Neuron (in vitro differentiated cells): ENCODE results near the gene SCIMP.

Source experiments
- H2AFZ ChIP-seq: one replicate; pipeline ENCODE4 v1.6.1; 2013; ENCODE audit warnings: low read depth, mild to moderate bottlenecking, inconsistent platforms, low read length, moderate library complexity
- H3K27me3 ChIP-seq: one replicate; pipeline ENCODE4 v1.6.1; 2013; ENCODE audit warnings: low read length; ENCODE audit not compliant: insufficient read depth
- H3K36me3 ChIP-seq: one replicate; pipeline ENCODE4 v1.6.1; 2013; ENCODE audit warnings: low read length; ENCODE audit not compliant: insufficient read depth
- H3K4me1 ChIP-seq: one replicate; pipeline ENCODE4 v1.6.1; 2013; ENCODE audit warnings: low read length; ENCODE audit not compliant: insufficient read depth
- H3K4me3 ChIP-seq: 2 replicates; pipeline ENCODE4 v1.5.1; 2013; ENCODE audit warnings: mild to moderate bottlenecking, low read length, moderate library complexity
- H3K9me3 ChIP-seq: one replicate; pipeline ENCODE4 v1.6.1; 2013; ENCODE audit warnings: low read length

The SCIMP gene

DNA sequence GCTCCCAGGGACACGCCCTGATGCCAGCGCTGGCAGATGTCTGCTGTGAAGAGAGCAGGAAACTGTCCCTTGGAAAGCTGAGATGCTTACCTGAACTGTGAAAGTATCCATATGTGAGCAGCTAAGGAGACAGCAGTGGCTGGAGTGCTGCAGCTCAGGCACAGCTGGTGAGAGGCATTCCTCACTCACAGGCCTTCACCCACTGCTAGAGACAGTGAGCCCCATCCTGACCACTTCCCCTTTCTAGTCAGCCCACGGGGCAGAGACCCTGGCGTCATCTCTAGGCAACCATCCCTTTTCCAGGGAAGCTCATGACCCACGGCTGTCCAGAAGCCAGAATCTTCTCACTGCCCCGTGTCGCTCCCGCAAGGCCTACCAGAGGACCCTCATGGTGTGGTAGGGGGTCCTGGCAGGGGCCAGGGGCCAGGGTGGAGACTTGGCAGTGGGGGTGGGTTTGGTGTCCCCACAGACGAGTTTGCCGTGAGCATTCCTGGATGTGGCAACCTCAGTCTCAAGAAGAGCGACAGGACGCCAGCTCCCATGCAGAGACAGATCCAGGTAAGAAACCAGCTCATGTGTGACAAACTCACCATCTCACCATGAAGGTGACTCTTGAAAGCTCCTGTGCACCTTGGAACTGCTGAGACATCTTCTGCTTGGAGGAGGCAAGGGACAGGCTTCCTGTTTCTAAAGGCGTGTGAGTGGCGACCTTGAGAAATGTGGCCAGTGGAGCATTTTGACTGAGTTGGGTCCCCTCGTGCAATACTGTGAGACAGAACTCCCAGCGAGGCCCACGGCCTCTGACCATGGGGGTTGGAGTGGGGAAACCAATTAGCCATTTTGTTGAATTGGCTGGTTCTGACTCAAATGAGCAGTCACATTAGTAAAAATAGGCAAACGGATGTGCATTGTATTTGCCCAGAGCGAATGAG, at the start of gene SCIMP:
Gene SCIMP, minus strand, starts transcription at position 216 of the 932 bp plus-strand sequence. Its CDS starts 105 bp downstream, at position 111.
- Histone ChIP-seq H3K27me3 (no peaks in the 10 kb centered on the region), H3K4me1 (no peaks in the 10 kb centered on the region), H3K36me3 (no peaks in the 10 kb centered on the region), H3K9me3 (no peaks in the 10 kb centered on the region), H2AFZ (no peak within 1 kb of the TSS), H3K4me3 (no peak within 1 kb of the TSS)

DNA sequence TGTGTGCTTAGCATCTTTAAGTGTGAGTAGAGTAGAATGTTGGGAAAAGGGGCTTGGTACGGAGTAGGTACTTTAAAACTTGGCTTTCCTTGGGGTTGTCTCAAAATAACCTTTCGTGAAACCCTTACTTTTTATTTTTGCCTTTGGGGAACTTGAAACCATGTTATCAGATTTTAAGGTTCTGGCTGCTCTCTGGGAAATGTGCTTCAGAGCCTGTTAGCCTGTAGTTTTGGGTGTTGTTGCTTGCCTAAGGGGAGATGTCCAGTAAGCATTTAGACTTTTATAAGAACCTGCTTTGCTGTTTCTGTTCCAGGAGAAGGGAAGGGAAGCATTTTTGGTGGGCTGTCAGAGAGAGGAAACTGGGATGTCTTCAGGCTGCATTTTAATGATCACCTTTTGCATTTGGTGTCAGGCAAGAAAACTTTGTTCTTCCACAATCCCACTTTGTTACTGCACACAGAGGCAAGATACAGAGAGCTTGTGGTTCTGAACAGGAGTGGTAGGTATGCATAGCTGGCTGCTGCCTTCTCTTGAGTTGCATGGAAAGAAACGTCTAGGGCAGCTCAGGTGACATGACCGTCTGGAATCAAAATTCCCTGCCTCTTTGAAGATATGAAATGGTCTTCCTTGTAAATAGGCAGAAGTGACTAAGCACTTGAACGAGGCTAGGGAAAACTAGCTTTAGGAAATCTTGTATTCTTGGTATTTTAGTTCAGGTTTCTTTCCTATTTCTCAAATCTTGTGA, 49.1 kb upstream of the SCIMP start:
- H3K4me3 ChIP-seq = peak overlapping the region; percentile 92
- H3K36me3 ChIP-seq = no peaks in the 10 kb centered on the region
- no peaks in the 10 kb centered on the region for H3K27me3 ChIP-seq
- H2AFZ ChIP-seq = no peak overlapping the region
- no peaks in the 10 kb centered on the region for H3K9me3 ChIP-seq
- peaks cover 9% of the 10 kb centered on the region for H3K4me1 ChIP-seq

DNA sequence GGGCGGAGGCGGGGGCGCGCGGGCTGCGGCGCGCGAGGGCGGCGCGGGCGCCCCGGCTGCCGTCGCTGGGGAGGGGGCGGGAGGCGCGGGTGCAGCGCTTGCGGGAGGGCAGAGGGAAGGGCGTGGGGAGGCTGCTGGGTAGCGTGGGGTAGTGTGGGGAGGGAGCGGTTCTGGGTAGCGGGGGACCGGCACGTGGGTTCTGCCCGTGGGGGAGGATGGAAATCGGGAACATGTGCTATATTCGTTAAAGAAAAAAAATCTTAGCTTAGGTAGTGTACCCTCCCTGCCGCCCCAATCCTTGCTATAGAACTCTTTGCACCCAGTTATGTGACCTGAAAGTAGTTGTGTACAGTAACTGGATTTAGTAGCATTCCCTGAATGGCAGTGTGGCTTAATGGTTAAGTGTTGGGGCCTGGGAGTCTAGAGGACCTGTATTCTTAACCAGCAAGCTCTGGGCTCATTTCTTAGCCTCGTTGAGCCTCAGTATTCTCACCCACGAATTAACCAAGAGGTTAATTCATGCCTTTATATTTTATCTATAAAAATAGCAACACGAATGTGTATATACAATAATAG, 48.1 kb upstream of the SCIMP start:
- H3K36me3 ChIP-seq = no peaks in the 10 kb centered on the region
- H3K4me1 ChIP-seq = peaks cover 9% of the 10 kb centered on the region
- H3K9me3 ChIP-seq = no peaks in the 10 kb centered on the region
- peak overlapping the region; percentile 92 for H3K4me3 ChIP-seq
- H2AFZ ChIP-seq = no peak overlapping the region
- H3K27me3 ChIP-seq = no peaks in the 10 kb centered on the region

DNA sequence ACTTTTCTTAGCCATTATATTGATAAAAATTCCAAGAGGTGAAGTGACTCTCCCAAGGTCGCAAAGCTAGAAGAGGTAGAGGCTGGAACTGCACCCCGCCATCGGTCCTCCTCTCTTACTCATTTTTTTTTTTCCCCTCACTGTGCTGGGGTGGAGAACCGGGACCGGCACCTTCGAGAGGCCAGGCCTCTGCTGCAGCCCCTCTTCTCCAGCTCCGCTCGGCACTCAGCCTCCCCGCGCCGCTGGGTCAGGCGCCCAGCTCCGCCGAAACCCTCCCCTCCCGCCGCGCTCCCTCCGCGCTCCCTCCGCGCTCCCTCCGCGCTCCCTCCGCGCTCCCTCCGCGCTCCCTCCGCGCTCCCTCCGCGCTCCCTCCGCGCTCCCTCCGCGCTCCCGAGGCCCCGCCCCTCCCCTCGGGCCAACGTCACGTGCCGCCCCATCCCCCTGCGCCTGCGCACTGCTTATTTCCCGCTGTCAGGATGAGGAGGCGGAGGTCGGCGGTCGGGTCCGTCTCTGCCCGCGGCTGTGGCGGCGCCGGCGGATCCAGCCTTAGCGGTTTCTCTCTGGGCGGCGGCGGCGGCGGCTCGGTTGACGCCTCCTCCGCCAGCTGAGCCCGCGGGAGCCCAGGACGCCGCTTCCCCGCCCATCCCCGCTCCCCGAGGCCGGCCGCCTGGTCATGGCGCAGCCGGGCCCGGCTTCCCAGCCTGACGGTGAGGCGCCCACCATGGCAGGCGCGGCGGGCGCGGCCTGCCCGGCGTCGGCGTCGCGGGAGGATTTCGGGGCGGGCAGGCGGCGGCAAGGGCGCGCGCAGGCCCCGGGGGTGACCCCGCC, 47.4 kb upstream of the SCIMP start, which contains the start of gene RABEP1:
Gene RABEP1, plus strand, starts transcription at position 471 of the 828 bp plus-strand sequence. Its CDS starts 203 bp downstream, at position 674.
- H3K27me3 ChIP-seq = no peaks in the 10 kb centered on the region
- peak within 1 kb of the TSS; percentile 92 for H3K4me3 ChIP-seq
- peak within 1 kb of the TSS; percentile 52 for H2AFZ ChIP-seq
- no peaks in the 10 kb centered on the region for H3K36me3 ChIP-seq
- H3K4me1 ChIP-seq = peaks cover 9% of the 10 kb centered on the region
- H3K9me3 ChIP-seq = no peaks in the 10 kb centered on the region

DNA sequence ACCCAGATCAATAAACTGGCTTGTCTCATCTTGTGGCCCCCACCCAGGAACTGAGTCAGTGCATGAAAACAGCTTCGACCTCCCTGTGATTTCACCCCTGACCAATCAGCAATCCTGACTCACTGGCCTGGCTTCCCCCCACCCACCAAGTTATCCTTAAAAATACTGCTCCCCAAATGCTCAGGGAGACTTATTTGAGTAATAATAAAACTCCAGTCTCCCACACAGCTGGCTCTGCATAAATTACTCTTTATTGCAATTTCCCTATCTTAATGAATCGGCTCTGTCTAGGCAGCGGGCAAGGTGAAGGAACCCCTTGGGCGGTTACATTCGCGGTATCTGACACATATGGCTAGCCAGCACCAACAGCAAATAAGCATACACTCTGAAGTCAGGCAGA, 37.7 kb upstream of the SCIMP start:
- H3K27me3 ChIP-seq = no peaks in the 10 kb centered on the region
- H3K4me3 ChIP-seq = no peak overlapping the region
- no peaks in the 10 kb centered on the region for H3K4me1 ChIP-seq
- H2AFZ ChIP-seq = no peak overlapping the region
- no peaks in the 10 kb centered on the region for H3K36me3 ChIP-seq
- H3K9me3 ChIP-seq = no peaks in the 10 kb centered on the region

DNA sequence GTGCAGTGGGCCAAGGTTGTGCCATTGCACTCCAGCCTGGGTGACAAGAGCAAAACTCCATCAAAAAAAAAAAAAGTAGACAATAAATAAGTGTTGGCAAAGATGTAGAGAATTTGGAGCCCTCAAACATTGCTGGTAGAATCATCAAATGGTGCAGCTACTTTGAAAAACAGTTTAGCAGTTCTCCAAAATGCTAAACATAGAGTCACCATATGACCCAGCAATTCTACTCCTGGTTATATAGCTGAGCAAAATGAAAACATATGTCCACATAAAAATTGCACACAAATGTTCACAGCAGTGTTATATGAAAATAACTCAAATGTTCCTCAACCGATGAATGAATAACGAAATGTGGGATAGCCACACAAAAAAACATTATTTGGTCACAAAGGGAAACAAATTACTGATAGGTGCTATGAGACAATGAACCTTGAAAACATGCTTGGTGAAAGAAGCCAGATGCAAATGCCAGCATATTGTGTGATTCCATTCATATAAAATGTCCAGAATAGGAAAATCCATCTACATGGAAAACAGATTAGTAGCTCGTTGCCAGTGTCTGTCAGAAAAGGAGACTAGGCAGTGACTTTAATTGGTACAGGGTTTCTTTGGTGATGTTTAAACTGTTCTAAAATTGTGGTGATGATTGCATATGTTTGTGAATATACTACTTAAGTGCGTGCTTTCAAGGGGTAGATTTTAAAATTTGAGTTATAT, 34.7 kb upstream of the SCIMP start:
- H2AFZ ChIP-seq = no peak overlapping the region
- no peaks in the 10 kb centered on the region for H3K27me3 ChIP-seq
- no peaks in the 10 kb centered on the region for H3K4me1 ChIP-seq
- H3K4me3 ChIP-seq = no peak overlapping the region
- H3K9me3 ChIP-seq = no peaks in the 10 kb centered on the region
- H3K36me3 ChIP-seq = no peaks in the 10 kb centered on the region

DNA sequence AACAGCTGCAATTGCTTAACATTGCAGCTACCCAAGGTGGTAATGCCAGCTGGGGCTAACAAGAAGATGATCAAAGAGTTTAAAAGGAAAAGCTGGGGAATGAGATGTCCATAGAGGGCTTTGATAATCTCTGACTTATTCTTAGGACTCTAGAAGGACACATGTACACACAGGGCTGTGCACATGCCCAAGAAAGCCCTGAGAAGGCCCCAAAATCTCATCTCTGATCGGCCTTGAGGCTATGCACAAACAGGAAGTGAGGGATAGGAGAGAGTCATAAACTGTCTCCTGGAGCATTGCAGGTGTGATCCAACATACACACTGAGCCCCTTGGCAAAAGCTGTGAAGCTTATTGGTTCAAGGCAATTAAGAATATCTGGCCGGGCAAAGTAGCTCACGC, 30.2 kb upstream of the SCIMP start:
- no peaks in the 10 kb centered on the region for H3K36me3 ChIP-seq
- no peaks in the 10 kb centered on the region for H3K9me3 ChIP-seq
- H2AFZ ChIP-seq = no peak overlapping the region
- H3K4me1 ChIP-seq = no peaks in the 10 kb centered on the region
- H3K4me3 ChIP-seq = no peak overlapping the region
- H3K27me3 ChIP-seq = no peaks in the 10 kb centered on the region

DNA sequence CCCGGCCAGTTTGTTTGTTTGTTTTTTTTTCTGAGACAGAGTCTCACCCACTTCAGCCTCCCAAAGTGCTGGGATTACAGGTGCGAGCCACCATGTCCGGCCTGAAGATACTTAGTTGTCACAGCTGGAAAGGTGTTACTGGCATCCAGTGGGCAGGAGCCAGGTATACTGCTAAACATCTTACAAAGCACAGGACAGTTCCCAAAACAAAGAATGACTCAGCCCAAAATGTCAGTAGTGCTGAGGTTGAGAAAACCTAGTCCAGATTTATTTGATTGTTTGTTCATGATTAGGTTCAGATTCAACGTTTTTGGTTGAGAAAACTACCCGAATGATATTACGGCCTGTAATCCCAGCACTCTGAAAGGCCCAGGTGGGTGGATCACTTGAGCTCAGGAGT, 28.8 kb upstream of the SCIMP start:
- no peaks in the 10 kb centered on the region for H3K9me3 ChIP-seq
- H3K27me3 ChIP-seq = no peaks in the 10 kb centered on the region

DNA sequence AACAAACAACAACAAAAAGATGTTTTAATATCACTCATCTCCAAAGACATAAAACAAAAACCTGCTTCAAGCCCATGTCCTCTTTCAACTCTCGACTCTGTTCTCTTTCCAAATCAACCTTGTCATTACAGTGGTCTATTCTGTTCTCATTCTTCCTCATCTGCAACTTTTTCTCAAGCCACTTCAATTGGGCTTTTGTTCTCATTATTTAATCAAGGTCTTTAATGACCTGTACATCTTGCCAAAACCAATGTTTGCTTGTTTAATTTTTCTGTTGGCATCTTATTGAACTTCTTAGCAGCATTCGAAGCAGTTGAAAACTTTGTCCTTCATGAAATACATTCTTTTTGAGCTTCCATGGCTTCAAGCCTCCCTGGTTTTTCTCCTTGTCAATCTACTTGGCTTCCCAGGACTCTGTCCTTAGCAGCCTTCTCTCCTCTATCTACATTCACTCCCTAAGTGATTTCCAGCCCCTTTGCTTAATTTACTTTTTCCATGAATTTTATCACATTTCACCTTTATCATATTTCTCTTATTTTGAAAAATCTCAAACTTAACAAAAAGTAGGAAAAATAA, 27.8 kb upstream of the SCIMP start:
- no peak overlapping the region for H3K4me3 ChIP-seq
- no peaks in the 10 kb centered on the region for H3K4me1 ChIP-seq
- no peaks in the 10 kb centered on the region for H3K27me3 ChIP-seq
- H3K9me3 ChIP-seq = no peaks in the 10 kb centered on the region
- no peak overlapping the region for H2AFZ ChIP-seq
- H3K36me3 ChIP-seq = no peaks in the 10 kb centered on the region

More for the DNA sequence above, 28.8 kb upstream of the SCIMP start:
- Histone ChIP-seq H3K36me3 (no peaks in the 10 kb centered on the region), H3K4me1 (no peaks in the 10 kb centered on the region), H2AFZ (no peak overlapping the region), H3K4me3 (no peak overlapping the region)

DNA sequence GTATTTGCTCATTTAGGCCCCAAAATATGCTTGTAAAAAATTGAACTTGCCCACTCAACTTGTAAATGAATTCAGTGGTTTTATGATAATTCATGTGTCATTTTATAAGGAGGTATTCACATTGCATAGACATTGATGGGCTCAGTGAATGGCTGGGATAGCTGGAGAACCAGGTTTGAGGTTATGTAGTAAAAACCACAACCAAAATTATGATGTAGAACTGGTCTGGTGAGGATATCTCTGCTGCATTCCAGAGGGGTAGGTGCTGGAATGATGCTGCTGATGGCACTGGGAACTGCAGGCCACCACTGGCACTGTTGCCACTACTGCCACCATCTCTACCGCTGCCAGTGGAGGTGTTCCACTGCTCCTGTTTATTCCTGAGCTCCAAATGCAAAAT, 25.9 kb upstream of the SCIMP start:
- Histone ChIP-seq H3K27me3 (no peaks in the 10 kb centered on the region), H3K36me3 (no peaks in the 10 kb centered on the region), H3K4me3 (no peak overlapping the region), H3K4me1 (no peaks in the 10 kb centered on the region), H3K9me3 (no peaks in the 10 kb centered on the region), H2AFZ (no peak overlapping the region)

DNA sequence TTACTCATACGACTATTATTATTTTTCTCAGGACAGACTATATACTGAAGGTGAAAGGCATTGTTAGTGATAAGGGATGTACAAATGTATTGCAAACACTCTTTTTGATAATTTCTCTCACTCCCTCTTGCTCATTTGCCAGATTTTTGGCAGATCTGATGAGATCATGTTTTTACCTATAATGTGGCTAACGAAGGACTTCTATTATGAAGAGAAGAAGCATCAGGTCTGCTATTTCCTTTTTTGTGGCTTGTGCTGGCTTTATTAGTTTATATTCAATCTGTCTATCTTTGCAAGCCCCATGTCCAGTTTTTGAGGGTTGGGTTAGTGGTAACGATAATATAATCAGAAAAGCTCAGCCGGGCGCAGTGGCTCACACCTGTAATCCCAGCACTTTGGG, 22.5 kb upstream of the SCIMP start:
- Histone ChIP-seq H3K4me1 (no peaks in the 10 kb centered on the region), H3K9me3 (no peaks in the 10 kb centered on the region), H3K36me3 (no peaks in the 10 kb centered on the region), H3K27me3 (no peaks in the 10 kb centered on the region), H3K4me3 (no peak overlapping the region), H2AFZ (no peak overlapping the region)
